AG09319 (cell line): ENCODE results near the gene CYP19A1.

ENCODE experiments used
- DNase-seq: peaks from one replicate; pipeline ENCODE4 v3.0.0-alpha.2; 2010; ENCODE audit warnings: low read depth; ENCODE audit errors: extremely low read depth
- CTCF ChIP-seq: IDR thresholded peaks from 2 replicates; pipeline ENCODE4 v1.5.1; 2011; ENCODE audit warnings: low read depth, mild to moderate bottlenecking, inconsistent platforms, low read length, moderate library complexity

Gene CYP19A1

GRCh38 chr15:51316636-51317035, 21.8 kb downstream of the CYP19A1 start:
- TF ChIP-seq CTCF: no peak
- DNase-seq: no peak

GRCh38 chr15:51315726-51316125, 22.7 kb downstream of the CYP19A1 start:
- DNase-seq: no peak
- no peak for TF ChIP-seq CTCF

GRCh38 chr15:51314391-51315337, 23.7 kb downstream of the CYP19A1 start:
- DNase-seq: no peak
- no peak for TF ChIP-seq CTCF

- no peak for DNase-seq
- no peak for TF ChIP-seq CTCF
Observed at GRCh38 chr15:51313644-51314280, 24.6 kb downstream of the CYP19A1 start.

- DNase-seq: no peak
- no peak for TF ChIP-seq CTCF
Observed at GRCh38 chr15:51313074-51313393, 25.4 kb downstream of the CYP19A1 start.

GRCh38 chr15:51312166-51313073, 26.0 kb downstream of the CYP19A1 start:
- TF ChIP-seq CTCF: no peak
- peak; percentile 89 for DNase-seq
